SHP77 treated with DMSO at 0.1 percent for 48 hours (cell line): Measurements from ENCODE around the gene PRAC1.
"Not testable (repeated sequence)": the region's sequence is repeated elsewhere in the genome, so short reads cannot be mapped to it uniquely, and the experiment has no call there.

ENCODE experiments used
- DNase-seq: peaks from one replicate; lab custom pipeline; 2025; lab: John Stamatoyannopoulos, UW

The PRAC1 gene

GRCh38 chr17:48726916-48727286 is 4.6 kb upstream of the PRAC1 start:
- DNase-seq = no peak

GRCh38 chr17:48726114-48726915 is 4.0 kb upstream of the PRAC1 start:
- DNase-seq = no peak

DNA sequence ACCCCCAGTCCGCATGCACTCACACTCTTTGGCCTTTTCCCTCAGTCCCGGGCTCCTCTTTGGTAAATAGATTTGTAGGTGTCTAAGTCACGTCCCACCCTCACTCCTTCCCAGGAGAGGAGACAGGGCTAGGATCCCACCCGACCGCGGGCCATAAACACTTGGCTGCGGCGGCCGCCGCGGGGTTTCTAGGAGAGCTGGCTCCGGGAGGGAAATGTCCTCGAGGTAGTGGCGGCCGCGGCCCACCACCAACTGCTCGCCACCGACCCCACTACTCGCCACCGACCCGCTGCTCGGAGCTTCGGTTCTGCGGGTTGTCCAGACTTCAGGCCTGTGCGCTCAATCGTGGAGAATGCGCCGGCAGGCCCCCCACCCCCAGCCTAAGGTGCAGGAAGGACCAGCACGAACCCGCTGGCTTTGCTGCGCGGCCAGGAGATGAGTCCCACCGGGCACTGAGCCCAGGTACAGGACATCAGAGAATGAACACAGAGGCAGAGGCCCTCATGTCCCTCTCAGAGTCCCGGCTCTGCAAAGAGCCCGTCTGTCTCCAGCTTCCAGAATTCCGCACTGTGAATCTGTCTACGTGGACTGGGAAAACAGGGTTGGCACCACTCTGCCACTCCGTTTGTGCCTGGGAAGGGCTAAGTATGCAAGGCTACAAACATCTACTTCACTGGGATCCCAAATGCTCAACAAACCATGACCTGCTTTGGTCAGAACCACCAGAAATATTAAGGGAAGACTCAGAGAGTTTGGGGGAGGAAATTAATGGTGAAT is 3.2 kb upstream of the PRAC1 start:
- DNase-seq = no peak

DNA sequence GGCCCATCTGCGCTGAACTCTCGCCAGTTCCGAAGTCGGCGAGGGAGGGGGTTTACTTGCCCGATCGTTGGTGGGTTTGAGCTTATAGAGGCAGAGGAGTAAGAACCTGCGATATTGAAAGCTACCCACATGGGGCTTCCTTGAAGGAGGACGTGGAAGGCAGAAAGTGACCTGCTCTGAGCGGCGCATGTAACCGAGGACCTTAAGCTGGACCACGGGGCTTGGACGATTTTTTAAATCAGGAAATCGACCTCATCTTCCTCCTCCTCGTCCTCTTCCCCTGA is 2.6 kb upstream of the PRAC1 start:
- DNase-seq = no peak

DNA sequence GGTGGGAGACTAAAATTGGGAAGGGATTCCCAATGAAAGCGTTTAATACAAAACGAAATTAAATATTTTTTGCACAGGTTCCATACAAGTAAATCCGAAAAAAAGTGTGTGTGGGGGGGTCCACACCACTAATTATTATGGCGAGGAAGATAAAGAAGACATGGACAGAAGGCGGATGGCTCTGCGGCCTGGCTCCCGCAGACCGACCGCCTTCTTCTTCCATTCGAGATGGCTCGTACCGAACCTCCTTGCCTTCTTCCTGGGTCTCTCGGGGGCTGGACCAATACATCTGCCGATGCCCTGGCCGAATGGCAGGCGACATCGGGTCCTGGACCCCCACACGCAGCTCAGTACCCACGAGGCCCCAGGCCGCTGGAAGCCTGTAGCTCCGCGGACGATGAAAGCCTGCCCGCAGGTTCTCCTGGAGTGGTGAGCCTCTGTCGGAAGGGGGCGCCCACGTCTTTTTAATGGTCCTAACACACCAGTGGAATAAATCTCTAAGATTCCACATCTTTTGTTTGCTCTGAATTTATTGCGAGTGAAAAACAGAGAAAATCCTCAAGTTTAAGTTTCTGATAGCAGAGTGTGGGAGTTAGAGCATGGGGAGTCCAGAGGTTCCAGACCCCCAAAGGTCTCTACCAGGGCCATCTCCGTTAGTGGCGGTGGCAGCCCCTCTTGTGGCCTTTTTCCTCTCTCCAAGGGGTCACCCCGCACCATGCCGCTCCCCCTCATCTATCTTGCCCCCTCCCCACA is 2.1 kb upstream of the PRAC1 start:
- DNase-seq = peak; percentile 38

GRCh38 chr17:48723423-48724250 is 1.3 kb upstream of the PRAC1 start:
- DNase-seq = no peak

DNA sequence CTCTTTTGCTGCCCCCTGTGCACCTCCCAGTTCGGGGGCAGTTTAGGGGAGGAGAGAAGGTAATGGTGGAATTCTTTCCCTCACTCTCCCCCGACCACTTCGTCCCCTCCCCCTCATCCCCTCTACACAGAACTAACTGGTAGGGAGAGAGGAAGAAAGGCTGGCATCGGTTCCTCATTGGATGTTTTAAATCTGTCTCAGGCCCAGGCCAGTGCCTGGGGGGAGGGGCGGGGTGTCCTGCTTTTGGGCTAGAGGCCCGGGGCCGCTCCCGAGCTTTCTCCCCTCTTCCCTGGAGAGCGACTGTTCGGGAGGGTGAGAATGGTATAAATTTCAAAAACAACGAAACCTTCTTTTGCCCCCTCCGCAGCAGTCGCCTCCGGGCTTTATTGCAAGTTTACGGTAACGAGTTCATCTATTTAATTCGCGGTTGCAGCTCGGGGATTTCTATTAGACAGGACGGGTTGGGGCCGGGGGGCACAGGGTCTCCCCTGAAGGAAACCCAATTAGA is 651 bp upstream of the PRAC1 start, which contains the start of gene PRAC2:
PRAC2 (plus strand) TSS at position 271 of the 508 bp plus-strand sequence. CDS start 1,226 bp downstream, outside the sequence.
- no peak for DNase-seq

DNA sequence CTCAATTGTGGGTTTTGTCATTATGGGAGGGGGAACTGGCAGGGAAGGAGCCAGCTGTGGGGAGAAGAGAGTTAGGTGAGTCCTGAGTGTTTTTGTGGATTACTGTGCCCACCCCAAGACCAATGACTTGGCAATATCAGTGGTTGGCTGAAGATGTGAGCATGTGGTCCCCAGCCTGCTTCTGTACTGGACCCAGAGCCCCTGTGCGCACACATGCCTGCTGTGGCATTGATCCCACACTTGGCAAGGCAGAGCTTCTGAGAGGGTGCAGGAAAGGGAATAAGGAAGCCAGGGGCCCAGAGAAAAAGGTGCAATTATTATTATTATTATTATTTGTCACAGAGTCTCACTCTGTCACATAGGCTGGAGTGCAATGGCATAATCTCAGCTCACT is 1.3 kb downstream of the PRAC1 start:
- DNase-seq = no peak

DNA sequence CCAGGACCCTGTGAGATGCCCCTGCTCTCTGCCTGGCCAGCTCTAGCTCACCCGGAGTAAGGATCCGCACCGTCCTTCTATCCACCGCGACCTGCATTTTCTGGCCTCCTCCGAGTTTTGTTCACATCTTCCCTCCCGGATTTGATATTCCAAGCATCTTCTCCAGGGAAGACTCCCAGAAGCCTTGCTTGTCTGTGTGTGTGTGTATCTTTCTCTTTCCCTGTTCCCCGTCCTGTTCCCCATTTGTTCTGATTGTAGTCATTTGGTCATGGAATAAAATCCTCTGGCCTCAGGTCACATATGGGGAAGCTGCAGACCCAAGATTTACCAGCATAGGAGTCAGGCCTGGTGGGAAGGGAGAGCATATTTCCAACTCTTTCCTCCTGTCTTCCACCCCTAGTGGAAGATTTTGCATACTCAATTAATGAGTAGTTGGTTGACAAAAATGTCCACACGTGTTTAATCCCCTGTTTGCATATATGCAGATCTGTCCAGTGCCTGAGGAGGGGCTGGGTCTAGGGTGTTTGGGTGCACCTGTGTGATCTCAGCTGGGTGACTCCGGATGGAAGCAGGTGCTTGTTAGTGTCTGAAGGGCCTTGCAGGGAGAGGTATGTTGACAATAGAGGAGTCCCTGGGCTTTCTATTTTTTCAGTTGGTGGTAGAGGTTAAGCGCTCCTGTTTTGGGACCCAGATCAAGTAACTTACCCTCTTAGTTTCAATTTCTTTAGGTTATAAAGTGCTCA is 1.9 kb downstream of the PRAC1 start:
- DNase-seq = peak; percentile 27

GRCh38 chr17:48719642-48720265 is 2.6 kb downstream of the PRAC1 start:
- no peak for DNase-seq

- DNase-seq = no peak
Observed at GRCh38 chr17:48718761-48719641, 3.3 kb downstream of the PRAC1 start.

- no peak for DNase-seq
Observed at GRCh38 chr17:48718227-48718760, 4.0 kb downstream of the PRAC1 start.

GRCh38 chr17:48717367-48718226 is 4.7 kb downstream of the PRAC1 start:
- DNase-seq = no peak

DNA sequence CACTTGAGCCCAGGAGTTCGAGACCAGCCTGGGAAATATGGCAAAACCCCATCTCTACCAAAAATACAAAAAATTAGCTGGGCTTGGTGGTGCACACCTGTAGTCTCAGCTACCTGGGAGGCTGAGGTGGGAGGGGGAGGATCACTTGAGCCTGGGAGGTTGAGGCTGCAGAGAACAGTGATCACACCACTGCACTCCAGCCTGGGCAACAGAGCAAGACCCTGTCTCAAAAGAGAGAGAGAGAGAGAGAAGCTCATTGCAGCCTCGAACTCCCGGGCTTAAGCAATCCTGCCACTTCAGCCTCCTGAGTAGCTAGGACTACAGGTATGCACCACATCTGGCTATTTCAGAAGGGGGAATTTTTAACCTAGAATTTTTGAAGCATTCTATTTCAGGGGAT is 5.8 kb downstream of the PRAC1 start:
- not testable (repeated sequence) for DNase-seq

GRCh38 chr17:48715496-48716399 is 6.6 kb downstream of the PRAC1 start:
- peak; percentile 63 for DNase-seq

- DNase-seq = no peak
Observed at GRCh38 chr17:48711128-48711527, 11.2 kb downstream of the PRAC1 start.
